ENCODE data around the gene PPP6R1. TPM values are rescaled to one million over a fixed set of nuclear protein-coding genes. Genes with fewer than 3 reads are reported as not detected.

PPP6R1 gene
- total RNA-seq, 1 donor from 2014 or later, result 30.4 TPM

GRCh38 chr19:55247621-55248099, 11.2 kb downstream of the PPP6R1 start:
- no peak for DNase-seq (ENCODE audit: extremely low spot score in 2 of 2)
- H3K36me3 ChIP-seq, result peaks cover 0 to 38% of the 10 kb centered on the region in 2 donors
- TF ChIP-seq POLR2AphosphoS5 (IDR thresholded peaks at IDR 0.05; ENCODE audit: insufficient read depth in 1 of 2, low read depth in 1 of 2) (no peak), POLR2A (IDR thresholded peaks at IDR 0.05) (no peak), CTCF (IDR thresholded peaks at IDR 0.05) (no peak)
- no peaks in the 10 kb centered on the region for H3K27me3 ChIP-seq
- no peaks in the 10 kb centered on the region for H3K9me3 ChIP-seq
- H3K4me3 ChIP-seq, result no peak overlapping the region
- H3K4me1 ChIP-seq, result peaks cover 34% of the 10 kb centered on the region
- no peak overlapping the region for H3K27ac ChIP-seq
- intact Hi-C loops (cut with DNase I), result no loop called here

GRCh38 chr19:55246462-55247451, 12.1 kb downstream of the PPP6R1 start:
- Histone ChIP-seq H3K4me3 (no peak overlapping the region), H3K27me3 (no peaks in the 10 kb centered on the region), H3K9me3 (no peaks in the 10 kb centered on the region), H3K27ac (no peak overlapping the region), H3K4me1 (peaks cover 28% of the 10 kb centered on the region), H3K36me3 (peaks cover 0 to 47% of the 10 kb centered on the region in 2 donors)
- intact Hi-C loops (cut with DNase I), result no loop called here
- TF ChIP-seq POLR2AphosphoS5 (IDR thresholded peaks at IDR 0.05; ENCODE audit: insufficient read depth in 1 of 2, low read depth in 1 of 2), result no peak
- TF ChIP-seq POLR2A (IDR thresholded peaks at IDR 0.05), result no peak
- no peak for TF ChIP-seq CTCF (IDR thresholded peaks at IDR 0.05)
- no peak for DNase-seq (ENCODE audit: extremely low spot score in 2 of 2)

- H3K36me3 ChIP-seq, result peaks cover 0 to 59% of the 10 kb centered on the region in 2 donors
- H3K4me1 ChIP-seq, result peaks cover 14% of the 10 kb centered on the region
- H3K9me3 ChIP-seq, result no peaks in the 10 kb centered on the region
- H3K4me3 ChIP-seq, result no peak overlapping the region
- intact Hi-C loops (cut with DNase I), result no loop called here
- DNase-seq (ENCODE audit: extremely low spot score in 2 of 2), result no peak
- TF ChIP-seq CTCF (IDR thresholded peaks at IDR 0.05) (no peak), POLR2AphosphoS5 (IDR thresholded peaks at IDR 0.05; ENCODE audit: insufficient read depth in 1 of 2, low read depth in 1 of 2) (no peak)
- H3K27me3 ChIP-seq, result no peaks in the 10 kb centered on the region
- no peak overlapping the region for H3K27ac ChIP-seq
Observed at GRCh38 chr19:55245236-55245904, 13.4 kb downstream of the PPP6R1 start.

- Histone ChIP-seq H3K4me3 (no peak overlapping the region), H3K4me1 (peaks cover 2% of the 10 kb centered on the region), H3K36me3 (peaks cover 0 to 72% of the 10 kb centered on the region in 2 donors), H3K9me3 (no peaks in the 10 kb centered on the region), H3K27me3 (no peaks in the 10 kb centered on the region), H3K27ac (no peak overlapping the region)
- intact Hi-C loops (cut with DNase I), result no loop called here
- TF ChIP-seq POLR2A (IDR thresholded peaks at IDR 0.05), result no peak
- no peak for TF ChIP-seq CTCF (IDR thresholded peaks at IDR 0.05)
- no peak for TF ChIP-seq POLR2AphosphoS5 (IDR thresholded peaks at IDR 0.05; ENCODE audit: insufficient read depth in 1 of 2, low read depth in 1 of 2)
- DNase-seq (ENCODE audit: extremely low spot score in 2 of 2), result no peak
Observed at GRCh38 chr19:55244004-55244680, 14.7 kb downstream of the PPP6R1 start.

All from vagina (tissue), 2 donors.